H1 (cell line): ENCODE data around the gene YIPF3. TPM values are rescaled to one million over a fixed set of nuclear protein-coding genes. Genes with fewer than 3 reads are reported as not detected.

Experiments
- CHD1 ChIP-seq: IDR thresholded peaks from 2 replicates; pipeline ENCODE4 v1.6.1; 2012; ENCODE audit warnings: low read depth, low read length, improper control_type of control experiment
- CREB1 ChIP-seq: IDR thresholded peaks from 2 replicates; pipeline ENCODE4 v1.6.1; 2012; ENCODE audit warnings: inconsistent platforms
- CTCF ChIP-seq, 3 experiments: IDR thresholded peaks; 1 replicate in 2 of 3; 2 replicates in 1 of 3; pipeline versions ENCODE4 v1.5.1 to v1.6.1; 2011; ENCODE audit warnings: low read length in 3 of 3, mild to moderate bottlenecking in 3 of 3, inconsistent platforms in 2 of 3, low read depth in 1 of 3, moderate library complexity in 1 of 3; ENCODE audit not compliant: insufficient read depth in 1 of 3; ENCODE audit errors: control extremely low read depth in 1 of 3
- POLR2A ChIP-seq, 2 experiments: IDR thresholded peaks; 1 replicate in 1 of 2; 2 replicates in 1 of 2; pipeline ENCODE4 v1.6.1; 2011; ENCODE audit warnings: low read depth in 2 of 2, low read length in 2 of 2, mild to moderate bottlenecking in 2 of 2; ENCODE audit errors: control extremely low read depth in 1 of 2
- RBBP5 ChIP-seq: IDR thresholded peaks from 2 replicates; pipeline ENCODE4 v1.7.1; 2012; ENCODE audit warnings: low read depth, mild to moderate bottlenecking, inconsistent platforms, low read length, moderate library complexity, borderline replicate concordance
- RXRA ChIP-seq: IDR thresholded peaks from 2 replicates; pipeline ENCODE4 v1.6.1; 2011; ENCODE audit warnings: low read depth, mild to moderate bottlenecking, low read length, moderate library complexity; ENCODE audit not compliant: insufficient read depth
- SP4 ChIP-seq: IDR thresholded peaks from 2 replicates; pipeline ENCODE4 v1.6.1; 2012; ENCODE audit warnings: low read length, inconsistent platforms
- polyA plus RNA-seq, 7 experiments: library from polyadenylated mRNA; depleted of rRNA in 3 of 7; stranded (reverse) in 5 of 7; unstranded in 2 of 7; fragments of >200 nt in 5 of 7; fragments of 200-250 nt in 2 of 7; gene quantifications; 1 replicate in 5 of 7; 2 replicates in 1 of 7; 4 replicates in 1 of 7; pipeline versions ENCODE4 v1.2.1 to v1.2.3, GENCODE V29; 2011 to 2013; ENCODE audit warnings: missing spikeins in 2 of 7, mixed read lengths in 2 of 7
- total RNA-seq: library from RNA; stranded (reverse); fragmentation: NEBNext Ultra II Directional; extraction: Animal tissue kit (Norgen Biotek cat#: 25700); gene quantifications from 2 replicates; pipeline ENCODE4 v1.2.1, GENCODE V29; 2021

Gene YIPF3
- total and polyA plus RNA-seq, 2 of the 8 experiments (the other 6 are each of a cell fraction or from before 2014, with no cell fraction given) = 77.2 to 225 TPM

- peak in 2 of 3 experiments; percentile 97 to 98; a peak in 3 of 4 replicates for TF ChIP-seq CTCF (IDR thresholded peaks at IDR 0.05; ENCODE audit: control extremely low read depth in 1 of 3, insufficient read depth in 1 of 3, low read depth in 1 of 3, low read length in 3 of 3)
- 0 out of 2 replicates have a peak, but pooled peaks have one; percentile 29 for TF ChIP-seq CREB1
- TF ChIP-seq RXRA = no peak
- no peak for TF ChIP-seq CHD1
- no peak for TF ChIP-seq RBBP5
- no peak for TF ChIP-seq POLR2A (IDR thresholded peaks at IDR 0.05; ENCODE audit: control extremely low read depth in 1 of 2, low read depth in 2 of 2, low read length in 2 of 2)
- TF ChIP-seq SP4 = no peak
Observed at GRCh38 chr6:43506667-43507471, 9.9 kb downstream of the YIPF3 start (continued).
